SW 1271 (cell line): ENCODE measurements around the gene LGR5.

Source experiments
- DNase-seq, 2 experiments: peaks; one replicate each; lab custom pipeline; 2025; lab: John Stamatoyannopoulos, UW

Gene LGR5

DNA sequence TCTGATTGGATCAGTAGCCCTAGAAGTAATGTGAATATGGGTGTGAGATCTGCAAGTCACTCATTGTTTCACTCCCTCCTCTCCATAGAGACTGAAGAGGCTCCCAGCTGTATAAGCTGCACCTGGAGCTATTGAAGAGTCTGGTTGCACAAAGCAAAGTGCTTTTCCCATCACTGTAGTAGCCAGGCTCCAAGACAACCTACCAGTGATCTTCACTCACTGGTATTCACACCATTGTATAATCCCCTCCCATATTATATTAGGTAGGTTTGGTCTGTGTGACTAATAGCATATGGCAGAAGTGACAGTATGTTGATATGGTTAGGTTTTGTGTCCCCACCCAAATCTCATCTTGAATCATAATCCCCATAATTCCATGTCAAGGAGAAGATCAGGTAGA lies 159.6 kb downstream of the LGR5 start:
- no peak for DNase-seq

- DNase-seq = no peak
Observed at GRCh38 chr12:71601546-71601945, 161.9 kb downstream of the LGR5 start.

GRCh38 chr12:71602761-71603577 lies 163.4 kb downstream of the LGR5 start:
- DNase-seq = no peak

DNA sequence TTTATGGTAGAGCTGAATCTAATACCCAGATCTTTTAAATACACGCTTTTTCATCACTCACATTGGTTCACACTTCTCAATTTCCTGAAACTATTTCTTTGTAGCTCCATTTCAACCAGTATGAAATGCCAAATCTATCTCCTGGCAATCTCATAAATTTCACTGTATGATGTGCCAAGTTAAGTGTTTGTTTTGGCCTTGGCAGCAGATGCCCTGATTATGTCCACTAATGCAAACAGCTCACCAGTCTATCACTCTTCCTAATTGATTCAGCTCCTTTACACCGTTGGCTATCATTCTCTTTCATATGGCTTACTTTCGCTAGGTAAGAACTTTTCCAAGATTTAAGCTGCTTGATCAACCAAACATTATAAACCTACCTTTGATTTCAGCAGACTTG lies 165.4 kb downstream of the LGR5 start:
- no peak for DNase-seq

DNA sequence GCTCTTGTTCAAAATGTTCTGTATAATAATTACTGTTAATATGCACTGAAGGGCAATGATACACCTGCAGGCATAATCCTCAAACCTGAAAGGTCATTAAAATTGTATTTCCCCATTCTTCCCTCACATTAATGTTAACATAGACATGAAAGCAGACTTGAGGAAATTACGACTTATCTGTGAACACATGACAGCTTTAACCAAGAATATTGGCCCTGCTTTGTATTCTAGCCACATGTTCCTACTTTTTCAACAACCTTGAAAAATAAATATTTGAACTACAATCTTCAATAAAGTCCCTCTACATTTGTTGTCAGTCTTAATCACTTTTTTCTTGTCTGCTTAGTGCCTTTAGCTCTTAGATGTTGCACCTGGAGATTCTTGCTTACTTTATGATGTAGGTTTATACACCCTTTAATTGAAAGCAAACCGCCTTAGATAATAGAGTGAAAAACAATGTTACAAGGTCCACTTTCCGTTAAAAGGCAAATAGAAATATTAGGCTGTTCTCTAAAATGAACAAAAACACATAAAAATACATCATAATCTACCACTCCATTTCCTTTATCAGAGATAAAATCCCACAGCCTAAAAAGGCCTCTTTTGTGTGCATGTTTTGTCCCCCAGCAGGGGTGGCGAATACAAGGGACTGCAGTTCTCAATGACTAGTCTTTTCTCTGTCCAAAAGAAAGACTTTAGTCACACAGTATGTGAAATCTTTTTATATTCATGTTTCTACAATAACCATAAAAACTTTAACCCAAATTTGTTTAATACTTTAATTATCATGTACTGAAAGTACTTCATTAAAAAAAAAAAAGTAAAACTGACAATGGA lies 168.1 kb downstream of the LGR5 start:
- no peak for DNase-seq

DNA sequence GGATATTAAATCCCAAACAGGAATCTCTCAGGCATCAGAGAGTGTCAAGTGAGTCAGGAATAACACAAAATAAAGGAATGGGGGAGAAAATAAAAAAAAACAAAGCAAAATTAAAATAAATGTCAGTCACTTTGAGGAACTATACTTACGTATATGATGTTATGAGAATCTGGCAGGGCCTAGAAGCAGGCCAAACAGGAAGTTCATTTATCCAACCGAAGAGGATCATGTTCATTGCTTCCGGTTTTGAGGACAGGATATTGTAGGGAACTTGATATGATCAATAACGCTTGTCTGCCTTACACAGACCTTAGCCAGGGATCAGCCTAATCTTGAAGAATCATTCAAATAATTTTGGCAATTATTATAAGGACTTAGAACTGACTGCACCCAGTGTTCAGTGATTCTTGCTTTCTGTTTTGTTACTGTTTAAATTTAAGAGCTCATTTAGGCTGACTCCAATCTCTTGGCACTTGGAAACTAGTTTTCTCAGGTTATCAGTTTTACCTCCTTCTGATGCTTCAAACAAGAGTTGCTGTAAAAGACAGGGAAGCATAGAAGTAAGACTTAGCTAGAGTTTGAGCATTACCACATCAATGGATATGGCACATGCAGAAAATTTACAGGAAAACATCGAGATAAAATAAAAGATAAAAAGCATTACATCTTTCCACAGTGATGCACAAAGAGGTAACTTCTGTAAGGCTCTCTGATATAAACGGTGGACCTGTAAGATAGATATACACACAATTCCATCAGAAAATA lies 170.6 kb downstream of the LGR5 start:
- no peak for DNase-seq

- DNase-seq = no peak
Observed at GRCh38 chr12:71621938-71622337, 182.3 kb downstream of the LGR5 start.

DNA sequence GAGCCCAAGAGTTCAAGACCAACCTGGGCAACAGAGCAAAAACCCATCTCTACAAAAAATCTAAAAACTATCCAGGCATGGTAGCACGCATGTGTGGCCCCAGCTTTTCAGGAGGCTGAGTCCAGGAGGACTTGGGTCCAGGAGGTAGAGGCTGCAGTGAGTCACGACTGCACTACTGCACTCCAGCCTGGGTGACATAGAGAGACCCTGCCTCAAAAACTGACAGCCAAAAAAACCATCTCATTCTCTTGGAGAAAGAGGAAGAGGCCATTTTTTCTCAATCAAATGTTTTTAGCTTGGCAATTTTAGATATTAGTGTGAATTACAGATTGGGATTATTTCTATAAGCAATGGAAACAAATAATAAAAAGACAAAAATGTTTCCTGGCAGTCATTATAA lies 185.9 kb downstream of the LGR5 start:
- no peak for DNase-seq

DNA sequence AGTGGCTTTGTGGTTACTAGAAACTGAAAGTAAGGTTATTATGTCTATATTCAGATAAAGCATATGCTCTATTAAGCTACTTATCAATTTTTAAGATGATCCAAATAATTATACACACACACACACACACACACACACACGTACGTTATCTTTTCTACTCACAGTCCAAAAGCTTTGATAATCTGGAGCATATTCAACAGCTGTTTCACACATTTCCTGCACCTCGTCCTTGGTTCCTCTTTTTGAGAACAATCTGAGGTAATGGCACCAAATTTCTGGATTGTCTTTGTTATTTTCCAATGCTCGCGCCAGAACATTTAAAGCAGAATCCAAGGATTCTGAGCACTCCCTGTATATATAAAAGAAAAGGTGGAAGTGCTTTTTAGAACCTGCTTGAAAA lies 186.5 kb downstream of the LGR5 start:
- DNase-seq = no peak

DNA sequence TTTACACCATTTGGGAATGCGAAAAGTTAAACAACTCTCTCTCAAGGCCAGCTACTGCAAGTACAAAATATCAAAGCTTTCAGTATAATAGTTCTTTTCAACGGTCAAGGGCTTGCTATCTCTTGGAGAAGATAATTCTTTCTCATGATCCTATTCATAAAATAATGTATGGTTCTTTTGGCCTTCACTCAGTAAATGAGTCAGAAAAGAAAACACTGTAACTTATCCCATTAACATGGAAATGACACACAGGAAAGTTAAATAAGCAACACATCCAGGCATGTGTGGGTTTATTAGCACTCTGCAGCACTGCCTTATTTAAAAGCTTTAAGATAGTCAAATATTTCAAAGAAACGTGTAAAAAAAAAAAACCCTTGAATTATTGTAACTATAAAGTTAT lies 187.2 kb downstream of the LGR5 start:
- DNase-seq = no peak

DNA sequence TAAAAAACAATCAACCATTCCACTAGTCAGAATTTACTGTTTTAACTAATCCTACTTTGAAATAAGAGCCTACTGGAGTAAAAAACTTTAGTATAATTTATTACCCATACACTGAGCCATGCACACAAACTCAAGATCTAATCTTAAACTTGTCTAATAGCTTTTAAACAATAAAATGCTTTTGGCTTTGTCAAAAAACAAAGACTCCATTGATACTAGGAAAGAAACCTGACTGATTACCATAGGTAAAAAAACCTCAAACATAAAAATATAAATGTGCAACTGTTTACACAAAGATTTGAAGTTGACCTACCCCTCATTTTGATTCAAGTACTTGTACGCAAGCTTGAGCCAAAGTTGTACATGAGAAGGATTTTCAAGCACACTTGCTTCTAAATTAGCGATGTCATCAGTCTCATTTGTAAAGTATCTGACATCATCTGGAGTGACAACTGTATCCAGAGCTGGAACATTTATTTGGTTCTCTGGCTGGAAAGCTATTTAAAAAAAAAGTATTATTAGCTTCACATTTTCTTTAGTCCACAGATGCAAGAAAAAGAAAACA lies 187.9 kb downstream of the LGR5 start:
- no peak for DNase-seq
